Common myeloid progenitor, CD34-positive (primary cell): ENCODE data around the gene GGPS1.
"Not testable (repeated sequence)": the region's sequence is repeated elsewhere in the genome, so short reads cannot be mapped to it uniquely, and the experiment has no call there.

ENCODE experiments used
- CTCF ChIA-PET: fragments of 350-600 bp; sonication (Branson Sonifier 250); formaldehyde crosslinking; loops from one replicate; lab custom pipeline; 2021; ENCODE audit warnings: antibody characterized with exemption; lab: Charles Lee
- POLR2A ChIA-PET: fragments of 350-600 bp; sonication (Branson Sonifier 250); formaldehyde crosslinking; loops from one replicate; lab custom pipeline; 2021; ENCODE audit warnings: antibody characterized with exemption; lab: Charles Lee
- DNase-seq, 3 donors: peaks; one replicate each; pipeline versions ENCODE4 v3.0.0 to v3.0.0-alpha.2; 2013
- H3K27ac ChIP-seq, 2 experiments: 1 replicate in 1 of 2; 2 replicates in 1 of 2; pipeline ENCODE4 v1.7.0; 2013; ENCODE audit warnings: inconsistent platforms in 2 of 2, low read length in 2 of 2, mild to moderate bottlenecking in 2 of 2, low read depth in 1 of 2, moderate library complexity in 1 of 2; ENCODE audit not compliant: severe bottlenecking in 2 of 2, insufficient read depth in 1 of 2, poor library complexity in 1 of 2
- H3K27me3 ChIP-seq, 5 experiments: replicated peaks in 2 of 5; 1 replicate in 3 of 5; 2 replicates in 2 of 5; pipeline versions ENCODE4 v1.6.1 to v1.7.0; 2013; ENCODE audit warnings: low read length in 4 of 5, mild to moderate bottlenecking in 2 of 5, moderate library complexity in 2 of 5, inconsistent platforms in 1 of 5; ENCODE audit not compliant: insufficient read depth in 5 of 5, control insufficient read depth in 4 of 5
- H3K36me3 ChIP-seq, 4 experiments: 1 replicate in 2 of 4; 2 replicates in 2 of 4; pipeline versions ENCODE4 v1.6.1 to v1.7.0; 2013; ENCODE audit warnings: low read length in 3 of 4, control low read depth in 1 of 4, mild to moderate bottlenecking in 1 of 4; ENCODE audit not compliant: control insufficient read depth in 4 of 4, insufficient read depth in 4 of 4
- H3K4me1 ChIP-seq, 4 experiments: 1 replicate in 3 of 4; 2 replicates in 1 of 4; pipeline versions ENCODE4 v1.6.1 to v1.7.1; 2013; ENCODE audit warnings: low read length in 3 of 4, mild to moderate bottlenecking in 3 of 4, control low read depth in 1 of 4, inconsistent platforms in 1 of 4, moderate library complexity in 1 of 4; ENCODE audit not compliant: control insufficient read depth in 4 of 4, insufficient read depth in 4 of 4; ENCODE audit errors: control extremely low read depth in 1 of 4
- H3K4me3 ChIP-seq, 7 experiments: 1 replicate in 4 of 7; 2 replicates in 3 of 7; pipeline versions ENCODE4 v1.5.1 to v1.7.0; 2013; ENCODE audit warnings: mild to moderate bottlenecking in 7 of 7, low read length in 6 of 7, moderate library complexity in 6 of 7, inconsistent platforms in 2 of 7, low read depth in 2 of 7, control low read depth in 1 of 7; ENCODE audit not compliant: insufficient read depth in 4 of 7, control insufficient read depth in 1 of 7; ENCODE audit errors: extremely low read depth in 1 of 7
- H3K9me3 ChIP-seq, 5 experiments: 1 replicate in 4 of 5; 2 replicates in 1 of 5; pipeline versions ENCODE4 v1.6.1 to v1.7.1; 2013; ENCODE audit warnings: low read length in 4 of 5, mild to moderate bottlenecking in 2 of 5, inconsistent platforms in 1 of 5, low read depth in 1 of 5, moderate library complexity in 1 of 5; ENCODE audit not compliant: control insufficient read depth in 4 of 5, insufficient read depth in 2 of 5; ENCODE audit errors: control extremely low read depth in 1 of 5
- WGBS: methylation state at CpG from one replicate; pipeline ENCODE4 v1.1.5; 2013; ENCODE audit not compliant: insufficient coverage; 5-methylcytosine and 5-hydroxymethylcytosine counted together

Gene GGPS1

GRCh38 chr1:235302143-235302542 lies 26.2 kb upstream of the GGPS1 start:
- POLR2A ChIA-PET, result no interaction called here
- WGBS, result no CpG with 5 or more reads among the region's 1 CpG

GRCh38 chr1:235304549-235305451 lies 23.6 kb upstream of the GGPS1 start:
- no CpG with 5 or more reads among the region's 6 CpGs for WGBS
- POLR2A ChIA-PET, result interaction anchor here (0.6 to 1.6 kb wide), 2 partner anchors 24 to 119 kb away, joined by 3 to 5 read pairs; partner anchors contain the start of genes ARID4B and GGPS1
- peak overlapping the region in 2 of 7 experiments; percentile 22 to 28 for H3K4me3 ChIP-seq

More at GRCh38 chr1:235302143-235302542, 26.2 kb upstream of the GGPS1 start:
- CTCF ChIA-PET, result no interaction called here
- H3K4me1 ChIP-seq, result peaks cover 19 to 43% (median 21%) of the 10 kb centered on the region in 4 experiments
- DNase-seq, result no peak
- peaks cover 0 to 2% (median 0%) of the 10 kb centered on the region in 5 experiments for H3K9me3 ChIP-seq
- peaks cover 0 to 3% (median 1%) of the 10 kb centered on the region in 4 experiments for H3K36me3 ChIP-seq
- no peak overlapping the region for H3K4me3 ChIP-seq
- H3K27me3 ChIP-seq, result no peaks in the 10 kb centered on the region
- no peak overlapping the region for H3K27ac ChIP-seq

GRCh38 chr1:235307158-235308124 lies 20.9 kb upstream of the GGPS1 start:
- POLR2A ChIA-PET, result interaction anchor here (0.6 to 0.8 kb wide), 3 partner anchors 9 to 60 kb away, joined by 3 to 4 read pairs (median 3); partner anchors contain the start of gene TBCE

More at GRCh38 chr1:235304549-235305451, 23.6 kb upstream of the GGPS1 start:
- Histone ChIP-seq H3K9me3 (no peaks in the 10 kb centered on the region), H3K27ac (peak overlapping the region; percentile 38 to 67), H3K27me3 (no peaks in the 10 kb centered on the region), H3K36me3 (peaks cover 0 to 3% (median 1%) of the 10 kb centered on the region in 4 experiments), H3K4me1 (peaks cover 11 to 33% (median 13%) of the 10 kb centered on the region in 4 experiments)
- CTCF ChIA-PET, result interaction anchor here (1.0 to 1.7 kb wide), 6 partner anchors 9 to 53 kb away, joined by 3 to 7 read pairs (median 4); no protein-coding TSS in a partner anchor
- DNase-seq, result peak; percentile 40 to 78 (median 73)

GRCh38 chr1:235309206-235309605 lies 19.2 kb upstream of the GGPS1 start:
- peaks cover 11 to 21% (median 14%) of the 10 kb centered on the region in 4 experiments for H3K4me1 ChIP-seq
- H3K27me3 ChIP-seq, CTCF ChIA-PET, H3K9me3 ChIP-seq, DNase-seq, H3K4me3 ChIP-seq, POLR2A ChIA-PET, H3K27ac ChIP-seq, H3K36me3 ChIP-seq: not testable (repeated sequence)
- no CpG with 5 or more reads among the region's 32 CpGs for WGBS

More at GRCh38 chr1:235307158-235308124, 20.9 kb upstream of the GGPS1 start:
- no peaks in the 10 kb centered on the region for H3K9me3 ChIP-seq
- no peak for DNase-seq
- 100% methylated on average over 6 of the region's 7 CpGs for WGBS
- peaks cover 11 to 23% (median 14%) of the 10 kb centered on the region in 4 experiments for H3K4me1 ChIP-seq
- CTCF ChIA-PET, result interaction anchor here (0.7 to 1.2 kb wide), 7 partner anchors 8 to 32 kb away, joined by 3 to 4 read pairs (median 3); no protein-coding TSS in a partner anchor
- H3K36me3 ChIP-seq, result peaks cover 7 to 10% (median 9%) of the 10 kb centered on the region in 4 experiments
- H3K27ac ChIP-seq, result no peak overlapping the region
- no peak overlapping the region for H3K4me3 ChIP-seq
- H3K27me3 ChIP-seq, result no peaks in the 10 kb centered on the region

GRCh38 chr1:235313262-235313661 lies 15.1 kb upstream of the GGPS1 start:
- POLR2A ChIA-PET, result interaction anchor here (1.0 kb wide), 1 partner anchor 15 kb away, joined by 3 read pairs; the partner anchor contains the start of gene ARID4B
- no peaks in the 10 kb centered on the region for H3K9me3 ChIP-seq
- H3K27me3 ChIP-seq, result no peaks in the 10 kb centered on the region
- H3K36me3 ChIP-seq, result peaks cover 7 to 9% (median 8%) of the 10 kb centered on the region in 4 experiments
- 90% methylated on average over 5 of the region's 6 CpGs for WGBS
- H3K4me1 ChIP-seq, result peaks cover 0 to 11% (median 4%) of the 10 kb centered on the region in 4 experiments
- no peak for DNase-seq
- peak overlapping the region in 1 of 2 experiments; percentile 20 for H3K27ac ChIP-seq
- CTCF ChIA-PET, result interaction anchor here (1.0 to 1.6 kb wide), 2 partner anchors 9 to 61 kb away, joined by 3 to 4 read pairs; no protein-coding TSS in a partner anchor
- no peak overlapping the region for H3K4me3 ChIP-seq

GRCh38 chr1:235313931-235314678 lies 14.3 kb upstream of the GGPS1 start:
- DNase-seq, result no peak
- Histone ChIP-seq H3K27me3 (no peaks in the 10 kb centered on the region), H3K36me3 (peaks cover 7 to 16% (median 11%) of the 10 kb centered on the region in 4 experiments), H3K4me3 (no peak overlapping the region), H3K4me1 (peaks cover 0 to 12% (median 4%) of the 10 kb centered on the region in 4 experiments), H3K27ac (no peak overlapping the region), H3K9me3 (no peaks in the 10 kb centered on the region)
- CTCF ChIA-PET, result interaction anchor here (0.7 to 2.1 kb wide), 5 partner anchors 8 to 39 kb away, joined by 3 to 5 read pairs (median 3); no protein-coding TSS in a partner anchor
- WGBS, result 60% methylated on average over 1 of the region's 4 CpGs
- POLR2A ChIA-PET, result interaction anchor here (0.6 to 1.0 kb wide), 2 partner anchors 14 to 77 kb away, joined by 3 to 7 read pairs; partner anchors contain the start of gene ARID4B
